ENCODE data around the gene ZBTB16.

The ZBTB16 gene

DNA sequence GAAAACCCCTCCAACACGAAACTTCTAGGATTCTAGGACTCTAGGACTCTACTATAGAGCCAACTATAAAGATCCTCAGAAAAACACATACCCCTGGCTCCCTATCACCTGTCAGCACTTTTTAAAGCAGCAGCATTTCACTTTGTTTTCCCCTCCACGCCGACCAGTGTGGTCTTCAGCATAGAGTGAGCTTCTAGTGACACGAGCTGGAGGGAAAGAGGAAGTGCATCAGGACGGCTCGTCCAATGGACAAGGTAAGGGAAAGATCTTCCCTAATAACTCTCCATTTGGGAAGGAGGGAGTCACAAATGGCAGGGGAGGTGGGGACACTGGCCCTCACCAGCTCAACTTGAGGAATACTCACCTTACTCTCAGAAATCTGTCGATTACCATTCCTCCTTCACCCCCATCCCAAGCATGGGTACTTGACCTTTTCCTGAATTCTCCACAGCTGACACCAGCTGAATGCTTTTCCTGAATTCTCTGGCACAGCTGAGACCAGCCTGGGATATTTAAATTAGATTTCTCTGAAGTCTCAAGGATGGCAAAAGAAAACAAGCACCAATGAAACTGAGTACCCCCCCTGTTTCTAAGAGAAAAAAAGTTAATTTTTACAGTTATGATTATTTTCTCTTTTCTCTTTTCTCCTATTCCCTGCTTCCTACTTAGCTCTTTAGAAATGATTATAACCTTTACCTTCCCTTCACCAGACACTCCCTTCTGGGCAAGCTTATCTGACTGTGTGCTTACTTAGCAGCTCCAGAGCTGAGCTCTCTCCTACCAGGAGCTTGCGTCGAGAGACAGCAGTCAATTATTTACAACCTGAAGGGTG, 203.4 kb downstream of the ZBTB16 start:
- DNase-seq: peak in 4 of 14 donors; percentile 13 to 30 (median 16)

DNA sequence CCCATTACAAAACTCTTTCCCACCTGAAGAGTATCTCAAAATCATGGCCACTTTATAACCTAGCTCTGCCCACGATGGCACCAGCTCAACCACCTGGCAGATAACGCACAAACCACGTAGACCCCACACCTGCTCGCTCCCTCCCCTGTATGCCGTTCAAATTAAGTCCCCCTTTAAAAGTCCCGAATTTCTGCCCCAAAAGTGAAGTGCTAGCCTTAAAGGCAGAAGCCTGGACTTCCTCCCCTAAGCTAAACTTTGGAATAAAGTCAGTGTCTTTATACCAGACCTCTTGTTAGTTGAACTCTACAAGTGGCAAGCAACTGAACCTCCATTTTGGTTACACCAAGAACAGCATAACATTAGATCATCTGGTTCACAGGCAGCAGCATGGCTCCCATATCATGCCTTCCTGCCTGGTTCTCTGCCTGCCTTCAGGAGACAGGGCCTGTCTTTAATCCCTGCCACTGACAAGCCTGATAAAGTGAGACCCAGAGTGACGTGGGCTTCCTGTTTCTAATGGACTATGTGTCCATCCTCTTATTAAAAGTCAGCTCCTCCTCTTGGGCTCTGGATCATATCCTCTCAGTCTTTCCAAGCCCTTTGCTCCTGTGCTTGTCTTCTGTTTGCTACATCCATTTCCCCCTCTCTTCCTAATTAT, 204.1 kb downstream of the ZBTB16 start:
- DNase-seq: no peak

DNA sequence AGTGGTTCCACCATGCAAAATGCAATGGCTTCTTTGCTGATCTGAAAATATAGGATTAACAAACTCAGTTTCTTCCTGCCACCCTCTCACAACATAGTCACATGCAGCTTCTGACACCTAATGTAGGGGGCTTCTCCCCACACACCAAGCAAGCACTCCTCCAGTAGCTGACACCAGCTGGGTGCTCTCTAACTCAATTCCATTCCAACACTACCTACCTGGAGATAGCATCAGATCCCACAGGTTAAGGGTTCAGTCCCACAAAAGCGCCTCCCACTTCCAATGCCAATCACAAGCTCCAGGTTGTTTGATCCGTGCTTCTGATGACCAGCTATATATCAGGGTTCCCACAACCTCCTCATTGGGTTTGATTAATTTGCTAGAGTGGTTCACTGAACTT, 204.9 kb downstream of the ZBTB16 start:
- no peak for DNase-seq

DNA sequence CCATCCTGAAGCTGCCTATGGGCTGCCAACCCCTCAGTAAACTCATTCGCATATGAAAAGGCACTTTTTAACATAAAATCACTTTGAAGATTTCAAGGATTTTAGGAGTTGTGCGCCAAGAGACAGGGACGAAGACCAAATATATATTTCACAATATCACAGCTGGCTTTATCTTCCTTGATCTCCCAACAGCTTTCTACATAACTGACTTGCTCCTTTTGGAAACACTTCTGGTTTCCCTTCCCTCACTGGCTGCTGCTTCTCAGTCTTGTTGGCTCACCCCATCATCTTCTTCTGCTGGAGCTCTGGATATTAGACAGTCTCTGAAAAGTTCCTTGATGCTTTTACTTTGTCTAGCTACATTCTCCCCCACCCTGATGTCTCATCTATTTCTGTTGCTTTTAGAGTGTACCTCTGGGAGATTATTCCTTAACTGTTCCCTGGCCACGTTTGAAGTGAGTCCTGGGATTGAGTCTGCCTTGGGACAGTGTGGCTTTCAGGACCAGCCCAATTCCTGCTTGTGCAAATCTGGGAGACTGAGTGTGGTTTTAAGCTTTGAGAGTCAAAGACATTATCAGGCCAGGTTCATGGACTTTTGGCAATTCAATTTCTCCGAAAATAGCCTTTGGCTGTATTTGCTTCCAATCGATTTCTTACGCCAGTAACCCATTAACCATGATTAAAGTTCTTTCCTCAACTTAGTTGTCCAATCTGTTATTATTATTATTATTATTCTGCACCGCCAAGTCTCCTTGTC, 205.8 kb downstream of the ZBTB16 start:
- no peak for DNase-seq

DNA sequence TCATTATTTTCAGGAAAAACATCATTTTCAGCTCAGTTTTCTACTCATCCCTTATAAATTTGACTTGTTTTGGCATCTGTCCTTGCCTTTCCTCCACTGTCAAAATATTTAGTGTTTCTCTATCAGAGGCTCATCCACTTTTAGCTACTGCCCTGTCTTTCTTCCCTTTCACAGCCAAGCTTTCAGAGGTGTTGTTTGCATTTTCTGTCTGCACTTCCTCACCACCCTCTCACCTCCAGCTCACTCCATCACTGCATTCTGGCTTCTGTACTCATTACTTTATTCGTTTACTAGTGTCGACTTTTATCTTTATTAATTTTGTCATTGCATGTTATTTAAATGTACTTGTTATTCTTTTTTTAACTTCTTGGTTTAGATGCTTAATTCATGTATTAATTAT, 210.0 kb downstream of the ZBTB16 start:
- DNase-seq: no peak

DNA sequence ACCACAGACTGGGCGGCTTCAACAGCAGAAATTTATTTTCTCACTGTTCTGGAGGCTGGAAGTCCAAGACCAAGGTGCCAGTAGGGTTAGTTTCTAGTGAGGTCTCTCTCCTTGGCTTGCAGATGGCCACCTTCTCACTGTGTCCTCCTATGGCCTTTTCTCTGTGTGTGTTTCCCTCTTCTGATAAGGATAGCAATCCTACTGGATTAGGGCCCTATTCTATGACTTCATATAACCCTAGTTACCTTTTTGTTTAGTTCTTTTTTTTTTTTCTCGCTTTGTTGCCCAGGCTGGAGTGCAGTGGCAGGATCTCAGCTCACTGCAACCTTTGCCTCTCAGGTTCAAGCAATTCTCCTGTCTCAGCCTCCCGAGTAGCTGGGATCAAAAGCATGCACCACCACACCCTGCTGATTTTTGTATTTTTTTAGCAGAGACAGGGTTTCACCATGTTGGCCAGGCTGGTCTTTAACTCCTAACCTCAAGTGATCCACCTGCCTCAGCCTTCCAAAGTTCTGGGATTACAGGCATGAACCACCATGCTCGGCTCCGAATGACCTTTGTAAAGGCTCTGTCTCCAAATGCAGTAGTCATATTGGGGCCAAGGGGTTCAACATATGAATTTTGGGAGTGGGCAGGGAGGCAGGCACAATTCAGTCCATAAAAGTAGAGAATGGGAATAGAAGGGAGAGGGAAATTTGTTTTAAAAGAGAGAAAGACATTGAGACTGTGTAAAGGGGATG, 211.2 kb downstream of the ZBTB16 start:
- DNase-seq: no peak

DNA sequence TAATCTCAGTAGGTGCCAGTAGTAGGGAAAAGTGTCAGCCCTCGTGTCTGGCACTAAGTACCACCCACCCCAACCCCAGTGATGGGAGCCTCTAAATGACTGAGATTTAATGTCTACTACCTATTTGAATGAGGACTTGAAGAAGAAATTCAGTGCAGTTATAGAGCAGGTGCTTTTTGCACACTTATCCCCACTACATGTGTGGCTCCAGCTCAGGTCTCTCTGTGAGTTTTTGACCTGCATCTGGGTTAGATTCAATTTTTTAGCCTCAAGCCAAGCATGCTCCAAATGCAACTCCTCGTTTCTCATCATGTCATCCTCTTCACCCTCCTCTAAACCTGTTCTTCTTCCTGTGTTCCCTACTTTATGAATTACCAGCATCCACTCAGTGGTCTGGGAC, 211.8 kb downstream of the ZBTB16 start:
- DNase-seq: no peak

DNA sequence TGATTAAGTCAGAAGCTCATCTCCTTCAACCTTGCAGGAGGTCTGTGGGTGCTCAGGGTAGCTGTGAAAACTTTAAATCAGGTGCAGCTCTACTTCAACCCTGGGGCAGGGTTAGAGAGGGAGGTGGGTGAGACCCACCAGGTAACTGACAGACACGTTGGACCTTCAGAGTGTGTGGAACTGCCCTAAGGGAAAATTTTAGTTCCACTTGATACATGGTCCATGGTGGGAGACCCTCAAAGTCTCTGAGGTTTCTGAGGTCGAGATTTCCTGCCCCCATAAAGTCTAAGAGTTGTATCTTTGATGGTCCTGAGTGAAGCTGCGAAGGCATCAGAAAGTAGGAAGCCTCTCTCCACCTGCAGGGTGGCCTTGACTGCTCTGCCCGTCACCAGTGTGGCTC, 212.8 kb downstream of the ZBTB16 start:
- no peak for DNase-seq

DNA sequence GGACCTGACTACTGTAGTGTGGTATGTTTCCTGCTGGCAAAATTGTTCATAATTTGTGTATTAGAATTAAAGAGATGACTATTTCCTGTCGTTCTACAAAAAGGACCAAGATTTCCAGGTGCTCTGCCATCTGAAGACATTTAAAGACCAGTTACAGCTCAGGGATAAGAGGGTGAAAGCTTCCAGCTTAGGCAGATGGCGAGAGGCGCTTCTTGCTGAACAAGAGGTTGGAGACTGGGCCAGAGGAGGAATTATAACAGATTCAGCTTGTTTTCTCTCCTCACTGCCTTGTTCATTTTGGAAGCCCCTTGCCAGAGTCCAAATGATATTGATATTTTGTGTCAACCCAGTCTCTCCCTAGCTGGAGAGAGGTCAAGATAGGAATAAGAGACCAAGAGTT, 213.6 kb downstream of the ZBTB16 start:
- peak in 1 of 14 donors; percentile 55 for DNase-seq

DNA sequence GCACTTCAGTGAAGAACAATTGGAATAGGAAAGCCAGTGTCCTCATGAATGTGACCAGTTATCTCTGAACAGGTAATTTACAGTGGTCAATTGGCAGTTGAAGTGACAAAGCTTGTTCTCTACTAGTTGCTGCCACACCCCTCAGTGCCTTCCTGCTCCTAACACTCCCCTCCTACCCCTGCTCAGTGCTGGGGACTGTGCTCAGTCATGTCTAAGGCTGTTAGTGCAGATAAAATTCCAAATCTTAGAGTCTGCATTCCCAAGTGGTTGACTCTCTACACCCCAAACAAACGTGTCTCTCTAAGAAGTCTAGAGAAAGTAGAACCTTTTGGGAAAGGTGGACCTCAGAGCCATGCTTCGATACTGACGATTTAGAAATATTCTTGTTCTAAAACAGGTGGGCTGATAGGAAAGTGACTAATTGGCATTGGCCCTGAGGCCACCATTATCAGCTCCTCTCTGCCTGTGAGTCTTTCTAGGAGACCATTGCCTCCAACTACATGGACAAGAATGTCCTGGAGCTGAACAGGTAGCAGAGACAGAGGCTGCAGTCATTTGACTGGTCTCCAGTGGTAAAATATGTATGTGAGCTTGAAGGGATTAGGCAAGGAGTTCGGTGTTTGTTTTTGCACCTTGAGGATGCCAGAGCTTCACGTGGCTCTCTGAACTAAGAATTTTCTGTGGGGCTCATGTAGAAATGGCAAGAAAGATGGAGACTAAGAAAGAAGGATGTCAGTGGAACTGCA, 214.6 kb downstream of the ZBTB16 start:
- DNase-seq: no peak

DNA sequence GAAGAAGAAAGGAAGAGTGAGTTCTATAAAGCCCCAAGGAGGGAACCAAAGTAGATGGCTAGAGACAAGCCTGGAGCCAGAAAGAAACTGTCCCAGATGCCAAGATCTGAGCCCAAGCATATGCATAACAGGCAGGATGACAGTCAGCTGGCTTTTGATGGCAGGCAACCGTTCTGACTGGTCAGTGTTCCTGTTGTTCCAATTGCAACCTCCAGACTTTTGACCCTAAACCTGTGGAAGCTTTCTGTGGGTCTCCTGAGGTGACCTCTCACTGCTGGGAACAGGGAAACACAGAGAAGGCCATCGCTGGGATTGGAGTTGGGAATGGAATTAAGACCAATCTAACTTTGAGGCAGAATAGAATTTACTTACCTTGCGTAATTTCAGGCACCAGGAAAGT, 215.1 kb downstream of the ZBTB16 start:
- no peak for DNase-seq

DNA sequence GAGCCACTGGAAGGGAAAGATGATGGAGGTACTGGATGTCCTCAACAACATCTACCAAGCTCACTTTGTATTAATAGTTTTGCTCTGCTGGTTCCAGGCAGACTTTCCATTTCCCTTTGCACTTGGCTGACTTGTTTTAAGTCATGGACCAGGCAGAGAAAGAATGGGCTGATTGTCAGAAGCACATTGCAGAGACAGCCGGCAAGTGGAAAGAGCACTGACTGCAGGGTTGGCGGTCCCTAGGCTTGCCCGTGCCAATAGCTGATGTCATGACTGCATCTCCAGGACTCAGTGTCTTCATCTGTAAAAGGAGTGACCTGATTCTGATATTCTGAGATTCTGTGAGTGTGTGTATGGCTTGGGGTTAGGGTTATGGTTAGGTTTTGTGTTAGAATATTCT, 215.8 kb downstream of the ZBTB16 start:
- peak in 8 of 14 donors; percentile 20 to 82 (median 38) for DNase-seq

DNA sequence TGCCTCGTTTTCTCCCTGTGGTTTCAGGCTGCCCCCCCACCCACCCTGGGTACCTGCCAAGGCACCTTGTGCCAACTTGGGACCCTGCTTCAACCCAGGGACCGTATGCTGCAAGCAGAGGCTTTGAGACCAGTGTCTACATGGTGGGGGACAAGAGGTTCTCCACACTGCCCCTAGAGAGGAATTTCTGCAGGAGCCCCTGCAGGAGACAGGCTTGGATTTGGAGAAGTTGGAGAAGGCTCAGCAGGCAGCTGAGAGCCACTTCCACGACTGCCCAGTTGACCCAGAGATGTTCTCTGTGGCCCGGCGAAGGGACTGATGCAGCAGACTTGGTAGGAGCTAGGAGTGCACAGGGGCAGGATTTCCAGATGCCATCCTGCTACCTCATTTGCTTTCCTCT, 216.6 kb downstream of the ZBTB16 start:
- no peak for DNase-seq

DNA sequence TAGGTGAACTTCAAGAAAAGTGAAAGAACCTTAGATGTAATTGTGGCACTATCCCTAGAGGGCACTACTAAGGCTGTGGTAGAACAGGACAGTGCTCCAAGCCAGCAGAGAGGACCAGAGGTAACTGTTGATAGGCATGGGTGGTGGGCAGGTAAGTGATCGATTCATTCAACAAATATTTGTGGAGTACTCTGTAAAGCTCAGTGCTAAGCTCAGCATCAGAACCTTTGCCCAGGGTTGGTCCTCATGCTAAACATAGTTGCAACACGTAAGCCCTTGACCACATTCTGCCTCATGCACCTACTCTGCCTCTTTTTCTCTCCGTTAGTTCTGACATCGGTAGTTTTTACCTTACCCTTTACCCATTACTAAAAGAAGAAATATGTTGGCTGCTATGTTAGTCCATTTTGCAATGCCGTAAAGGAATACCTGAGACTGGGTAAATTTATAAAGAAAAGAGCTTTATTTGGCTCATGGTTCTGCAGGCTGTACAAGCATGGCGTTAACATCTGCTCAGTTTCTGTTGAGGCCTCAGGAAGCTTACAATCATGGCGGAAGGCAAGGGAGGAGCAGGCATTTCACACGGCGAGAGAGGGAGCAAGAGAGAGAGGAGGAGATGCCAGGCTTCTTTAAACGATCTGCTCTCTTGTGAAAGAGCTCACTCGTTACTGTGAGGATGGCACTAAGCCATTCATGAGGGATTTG, 218.3 kb downstream of the ZBTB16 start:
- no peak for DNase-seq

DNA sequence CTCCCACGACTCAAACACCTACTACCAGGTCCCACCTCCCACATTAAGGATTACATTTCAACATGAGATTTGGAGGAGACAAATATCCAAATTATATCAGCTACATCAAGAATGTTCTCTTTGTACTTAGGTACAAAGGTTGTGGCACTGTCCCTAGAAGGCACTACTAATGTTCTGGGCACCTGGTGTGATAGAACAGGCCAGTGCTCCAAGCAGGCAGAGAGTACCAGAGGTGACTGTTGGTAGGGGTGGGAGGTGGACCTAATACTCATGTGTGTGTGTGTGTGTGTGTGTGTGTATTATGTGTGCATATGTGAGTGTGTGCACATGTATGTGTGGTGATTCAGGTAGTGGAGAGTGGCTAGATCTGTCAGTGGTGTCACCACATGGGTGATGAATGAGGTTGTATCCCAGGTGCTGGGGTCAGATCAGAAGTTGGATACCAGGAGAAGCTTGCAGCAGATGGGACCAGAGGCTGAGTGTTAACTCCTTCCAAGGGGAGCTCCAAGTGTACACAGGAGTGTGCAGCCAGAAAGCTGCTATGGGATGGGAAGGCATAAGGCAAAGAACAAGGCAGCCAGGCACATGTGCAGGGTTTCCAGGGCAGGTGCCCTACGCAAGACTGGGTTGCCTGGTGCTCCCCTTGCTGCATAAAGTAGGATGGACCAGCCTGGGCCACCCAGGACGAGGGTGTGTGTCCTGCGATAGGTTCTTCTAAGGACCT, 219.0 kb downstream of the ZBTB16 start:
- DNase-seq: no peak

DNA sequence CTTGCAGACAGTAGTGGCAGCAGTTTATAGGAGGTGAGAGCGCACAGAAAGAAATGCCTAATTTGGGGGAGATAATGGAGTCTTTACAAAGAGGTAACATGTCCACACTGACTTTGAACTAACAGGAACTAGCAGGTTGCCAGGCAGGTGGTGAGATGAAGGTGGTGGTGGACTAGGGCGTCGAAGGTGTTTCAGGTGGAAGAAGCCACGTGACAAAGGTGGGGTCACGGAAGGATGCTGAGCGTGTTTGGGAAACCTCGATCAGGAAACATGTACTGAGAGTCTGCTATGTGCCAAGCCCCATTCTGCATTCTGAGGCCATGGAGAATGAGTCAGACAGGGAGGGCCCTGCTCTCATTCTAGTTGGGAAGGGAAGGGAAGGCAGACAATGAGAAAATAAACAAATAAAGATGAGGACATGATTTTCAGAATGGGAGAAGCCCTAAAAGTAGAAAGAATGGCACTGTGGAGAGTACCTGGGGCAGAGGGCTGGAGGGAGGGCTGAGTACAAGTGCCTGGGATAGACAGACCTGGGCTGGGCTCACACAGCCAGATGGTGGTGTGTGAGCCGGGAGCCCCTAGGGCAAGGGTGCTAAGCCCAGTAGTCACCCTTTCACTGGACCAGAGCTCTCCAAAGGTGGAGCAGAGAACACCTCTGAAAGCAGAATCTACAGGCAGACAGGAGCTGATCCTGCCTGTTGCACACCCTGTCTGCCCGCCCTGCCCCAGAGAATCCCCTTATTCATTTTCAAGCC, 220.5 kb downstream of the ZBTB16 start:
- peak in 1 of 14 donors; percentile 41 for DNase-seq

DNA sequence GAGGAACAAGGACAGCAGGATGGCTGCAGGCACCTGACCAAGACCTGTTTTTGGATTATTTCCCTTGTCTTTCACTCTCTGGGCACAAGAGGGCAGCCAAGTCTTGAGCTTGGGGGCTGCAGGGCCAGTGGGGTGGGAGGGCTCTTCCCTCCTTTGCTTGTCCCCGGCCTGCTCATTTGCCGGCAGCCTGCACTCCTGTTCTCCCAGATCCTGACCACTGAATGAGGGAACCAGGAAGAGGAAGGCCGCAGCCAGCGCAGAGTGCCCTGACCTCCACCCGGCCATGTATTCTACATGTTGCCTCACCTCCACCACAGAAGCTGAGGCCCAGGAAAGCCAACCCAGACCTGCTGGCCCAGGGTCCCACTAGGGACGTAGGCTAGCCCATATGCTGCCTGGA, 221.2 kb downstream of the ZBTB16 start:
- peak in 3 of 14 donors; percentile 19 to 42 (median 25) for DNase-seq

DNA sequence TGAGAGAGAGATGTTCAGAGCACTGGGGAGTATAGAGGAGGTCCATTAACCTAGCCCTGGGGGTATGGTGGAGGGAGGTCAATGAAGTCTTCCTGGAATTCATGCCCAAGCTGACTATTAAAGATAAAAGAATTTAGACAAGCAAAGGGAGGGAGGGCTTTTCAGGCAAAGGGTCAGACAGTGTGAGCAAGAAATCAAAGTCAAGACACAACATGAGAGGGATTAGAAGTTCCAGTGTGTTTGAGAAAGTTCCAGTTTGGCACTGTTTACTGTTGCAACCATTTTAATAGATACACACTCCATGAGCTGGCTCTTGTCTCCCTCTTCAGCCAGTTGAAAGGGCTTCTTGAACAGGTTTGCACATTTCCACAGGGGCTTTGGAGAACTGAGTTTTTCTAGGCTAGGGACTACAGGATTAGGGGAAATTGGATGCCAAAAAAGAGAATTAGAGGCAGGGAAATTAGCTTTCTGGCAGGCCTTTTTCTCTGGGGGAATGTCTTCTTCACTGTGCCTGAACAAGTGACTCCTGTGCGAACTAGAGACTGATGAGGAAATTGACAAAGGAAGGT, 222.0 kb downstream of the ZBTB16 start:
- DNase-seq: no peak

DNA sequence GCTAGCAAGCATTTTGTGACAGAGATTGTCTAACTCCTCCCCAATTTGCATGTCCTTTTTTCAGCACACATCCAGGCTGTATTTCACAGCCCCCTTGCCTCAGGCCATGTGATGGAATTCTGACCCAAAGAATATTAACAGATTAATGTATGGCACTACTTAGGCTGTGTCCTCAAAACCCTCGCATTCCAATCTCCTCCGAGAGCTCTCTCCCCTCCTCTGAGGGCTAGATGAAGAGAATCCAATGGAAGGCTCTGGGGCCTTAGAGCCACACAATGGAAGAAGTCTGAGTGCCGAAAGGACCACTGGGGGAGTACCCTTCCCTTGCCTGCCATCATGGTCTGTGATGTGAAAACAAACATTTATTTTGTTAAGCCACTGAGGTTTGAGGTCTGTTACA, 223.0 kb downstream of the ZBTB16 start:
- DNase-seq: no peak

All from C1 segment of cervical spinal cord (tissue), 14 donors.